G401 (cell line): Measurements from ENCODE around the gene TTYH1. TPM values are rescaled to one million over a fixed set of nuclear protein-coding genes. Genes with fewer than 3 reads are reported as not detected.
"Not testable (repeated sequence)": the region's sequence is repeated elsewhere in the genome, so short reads cannot be mapped to it uniquely, and the experiment has no call there.

Experiments used
- DNase-seq: peaks from one replicate; pipeline ENCODE4 v3.0.0-alpha.2; 2015; ENCODE audit warnings: low spot score
- in situ Hi-C: cut with HindIII; loops from 2 replicates; pipeline ENCODE4 v1.10.0; 2016; ENCODE audit warnings: low sequenced_read_pairs, mixed read lengths
- total RNA-seq: library from RNA; depleted of rRNA; stranded (reverse); fragments of >200 nt; shearing (Covaris generic); gene quantifications from 2 replicates; pipeline ENCODE4 v1.2.3, GENCODE V29; 2014

The TTYH1 gene
- total RNA-seq, 1 experiment from 2014 or later: 0.10 TPM

DNA sequence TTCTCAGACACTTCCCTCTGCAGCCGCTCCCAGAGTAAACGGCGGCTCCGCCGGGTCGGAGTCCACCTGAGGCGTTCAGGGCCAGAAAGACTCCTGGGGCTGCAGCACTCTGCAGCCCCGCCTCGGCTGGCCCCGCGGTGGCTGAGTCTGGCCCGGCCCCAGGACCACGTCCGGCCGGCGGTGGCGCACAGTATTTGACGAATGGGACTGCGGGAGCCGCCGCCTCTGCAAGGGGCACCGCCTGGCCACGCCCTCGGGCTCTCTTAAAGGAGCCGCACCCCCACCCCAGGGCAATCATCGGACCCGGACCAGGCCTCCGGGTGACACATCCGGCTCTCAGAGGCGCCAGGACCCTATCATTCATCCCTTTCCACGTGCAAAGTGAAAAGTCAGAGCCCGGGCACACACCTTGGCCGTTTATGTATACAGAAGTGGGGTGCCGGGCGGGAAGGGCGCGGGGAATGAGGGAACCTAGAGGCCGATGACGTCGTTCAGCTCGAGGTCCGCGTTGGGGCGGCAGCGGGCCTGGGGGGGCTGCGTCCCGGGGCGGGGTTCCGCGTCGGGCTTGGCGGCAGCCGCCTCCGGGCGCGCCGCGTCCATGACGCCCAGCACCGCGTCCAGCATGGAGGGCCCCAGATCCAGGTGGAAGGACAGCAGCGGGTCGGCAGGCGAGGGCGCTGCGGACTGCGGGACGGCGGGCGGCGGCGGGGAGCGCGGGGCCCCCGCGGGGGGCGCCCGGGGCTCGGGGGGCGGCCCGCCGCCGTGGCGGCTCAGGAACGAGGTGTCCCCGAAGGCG, 49.6 kb downstream of the TTYH1 start:
- DNase-seq: peak; percentile 88
- in situ Hi-C loops: no loop called here

DNA sequence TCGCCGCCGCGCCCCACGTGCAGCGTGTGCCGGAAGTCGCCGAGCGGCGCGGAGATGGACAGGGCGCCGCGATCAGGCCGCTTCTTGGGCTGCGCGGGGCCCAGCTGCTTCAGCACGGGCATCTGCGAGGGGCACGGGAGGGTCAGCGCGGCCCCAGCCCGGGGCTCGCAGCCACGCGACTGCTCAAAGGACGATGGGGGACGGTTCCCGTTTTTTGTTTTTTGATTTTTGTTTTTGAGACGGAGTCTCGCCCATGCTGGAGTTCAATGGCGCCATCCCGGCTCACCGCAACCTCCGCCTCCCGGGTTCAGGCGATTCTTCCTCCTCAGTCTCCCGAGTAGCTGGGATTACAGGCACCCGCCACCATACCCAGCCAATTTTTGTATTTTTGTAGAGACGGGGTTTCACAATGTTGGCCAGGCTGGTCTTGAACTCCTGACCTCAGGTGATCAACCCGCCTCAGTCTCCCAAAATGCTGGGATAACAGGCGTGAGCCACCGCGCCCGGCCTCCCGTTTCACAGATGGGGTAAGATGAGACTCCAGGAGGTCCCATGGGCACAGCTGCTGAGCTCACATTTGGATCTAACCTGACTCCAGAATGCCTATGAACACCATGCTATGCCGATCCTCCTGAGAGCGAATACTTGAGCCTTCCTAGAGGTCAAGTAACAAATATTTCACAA, 50.3 kb downstream of the TTYH1 start:
- no peak for DNase-seq
- in situ Hi-C loops: no loop called here

DNA sequence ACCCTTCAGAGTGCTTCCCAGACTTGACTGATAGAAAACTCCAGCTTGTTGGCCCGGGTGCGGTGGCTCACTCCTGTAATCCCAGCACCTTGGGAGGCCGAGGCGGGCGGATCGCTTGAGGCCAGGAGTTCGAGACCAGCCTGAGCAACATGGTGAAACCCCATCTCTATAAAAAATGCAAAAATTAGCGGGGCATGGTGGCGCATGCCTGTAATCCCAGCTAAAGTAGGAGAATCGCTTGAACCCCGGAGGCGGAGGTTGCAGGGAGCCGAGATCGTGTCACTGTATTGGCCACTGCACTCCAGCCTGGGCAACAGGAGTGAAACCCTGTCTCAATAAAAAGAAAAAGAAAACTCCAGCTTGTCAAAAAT, 50.8 kb downstream of the TTYH1 start:
- in situ Hi-C loops, DNase-seq: not testable (repeated sequence)

DNA sequence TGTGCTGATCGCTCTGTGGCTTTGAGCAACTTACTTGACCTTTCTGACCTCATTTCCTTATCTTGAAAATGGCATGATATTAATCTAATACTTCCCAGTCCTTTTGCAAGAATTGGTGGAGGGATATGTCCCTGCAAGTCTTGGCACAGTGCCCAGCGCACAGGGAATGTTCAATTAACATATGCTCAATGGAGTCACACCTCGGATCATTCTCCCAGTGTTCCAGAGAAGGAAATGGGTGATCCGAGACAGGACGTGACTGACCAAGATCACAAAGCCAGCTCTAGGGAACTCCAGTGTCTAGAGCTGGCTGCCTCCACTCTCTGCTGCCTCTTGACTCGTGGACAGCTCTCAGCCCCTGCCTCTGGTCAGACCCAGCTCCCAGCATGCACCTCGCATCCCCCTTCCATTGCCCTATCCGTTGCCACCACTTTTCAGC, 54.3 kb downstream of the TTYH1 start:
- no peak for DNase-seq
- in situ Hi-C loops: no loop called here

DNA sequence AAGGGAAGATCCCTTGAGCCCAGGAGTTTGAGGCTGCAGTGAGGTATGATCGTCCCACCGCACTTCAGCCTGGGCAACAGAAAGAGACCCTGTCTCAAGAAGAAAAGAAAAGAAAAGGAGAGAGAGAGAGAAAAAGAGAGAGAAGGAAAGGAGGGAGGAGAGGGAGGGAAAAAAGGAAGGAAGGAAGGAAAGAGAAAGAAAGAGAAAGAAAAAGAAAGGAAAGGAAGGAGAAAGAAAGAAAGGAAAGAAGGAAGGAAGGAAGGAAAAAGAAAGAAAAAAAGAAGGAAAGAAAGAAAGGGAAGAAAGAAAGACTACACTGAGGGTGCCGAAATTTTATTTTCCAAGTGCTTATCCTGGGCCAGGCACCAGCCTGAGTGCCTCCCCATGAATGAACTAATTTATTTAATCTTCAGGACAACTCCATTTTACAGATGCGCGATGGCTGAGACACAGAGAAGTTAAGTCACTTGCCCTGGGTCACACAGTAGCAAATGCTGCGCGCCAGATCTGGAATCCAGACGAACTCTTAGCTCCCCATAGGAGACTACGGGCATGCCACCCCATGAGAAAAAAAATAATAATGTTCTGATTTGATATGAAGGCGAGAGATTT, 55.1 kb downstream of the TTYH1 start:
- in situ Hi-C loops: no loop called here
- no peak for DNase-seq

DNA sequence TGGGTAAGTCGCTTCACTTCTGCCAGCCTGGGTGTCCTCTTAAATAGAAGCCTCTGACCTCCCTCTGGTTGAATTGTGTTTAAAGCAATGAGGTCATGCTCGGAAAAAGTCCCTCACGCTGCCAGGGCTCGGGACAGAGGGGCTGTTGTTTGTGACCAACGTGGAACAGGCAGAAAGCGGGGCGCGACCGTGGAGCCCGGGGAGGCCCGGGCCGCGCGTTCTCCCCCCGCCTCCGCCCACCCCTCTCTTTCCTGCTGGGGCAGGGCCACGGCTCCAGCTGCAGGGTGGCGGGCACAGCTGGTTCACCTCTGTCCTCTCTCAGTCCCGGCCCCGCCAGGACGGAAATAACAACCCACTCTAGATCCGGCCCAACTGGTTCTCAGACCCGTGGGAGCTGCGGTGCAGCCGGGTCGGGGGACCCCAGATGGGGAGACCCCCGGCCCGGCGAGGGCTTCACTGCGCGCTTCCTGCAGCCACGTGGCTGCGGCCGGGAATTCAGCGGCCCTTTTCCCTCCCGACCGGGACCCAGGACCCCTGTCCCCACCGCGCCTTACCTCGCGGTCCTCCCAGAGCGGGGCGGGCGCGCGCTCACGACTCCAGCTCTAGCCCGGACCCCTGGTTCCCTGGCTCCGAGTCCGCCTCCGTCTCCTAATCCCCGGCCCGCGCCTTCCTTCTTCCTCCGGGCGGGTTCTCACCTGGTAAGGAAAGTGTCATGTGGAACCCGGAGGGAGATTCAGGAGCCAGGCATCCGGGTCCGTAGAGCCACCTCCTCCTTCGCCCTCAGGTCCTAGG, 55.9 kb downstream of the TTYH1 start:
- no peak for DNase-seq
- in situ Hi-C loops: no loop called here

DNA sequence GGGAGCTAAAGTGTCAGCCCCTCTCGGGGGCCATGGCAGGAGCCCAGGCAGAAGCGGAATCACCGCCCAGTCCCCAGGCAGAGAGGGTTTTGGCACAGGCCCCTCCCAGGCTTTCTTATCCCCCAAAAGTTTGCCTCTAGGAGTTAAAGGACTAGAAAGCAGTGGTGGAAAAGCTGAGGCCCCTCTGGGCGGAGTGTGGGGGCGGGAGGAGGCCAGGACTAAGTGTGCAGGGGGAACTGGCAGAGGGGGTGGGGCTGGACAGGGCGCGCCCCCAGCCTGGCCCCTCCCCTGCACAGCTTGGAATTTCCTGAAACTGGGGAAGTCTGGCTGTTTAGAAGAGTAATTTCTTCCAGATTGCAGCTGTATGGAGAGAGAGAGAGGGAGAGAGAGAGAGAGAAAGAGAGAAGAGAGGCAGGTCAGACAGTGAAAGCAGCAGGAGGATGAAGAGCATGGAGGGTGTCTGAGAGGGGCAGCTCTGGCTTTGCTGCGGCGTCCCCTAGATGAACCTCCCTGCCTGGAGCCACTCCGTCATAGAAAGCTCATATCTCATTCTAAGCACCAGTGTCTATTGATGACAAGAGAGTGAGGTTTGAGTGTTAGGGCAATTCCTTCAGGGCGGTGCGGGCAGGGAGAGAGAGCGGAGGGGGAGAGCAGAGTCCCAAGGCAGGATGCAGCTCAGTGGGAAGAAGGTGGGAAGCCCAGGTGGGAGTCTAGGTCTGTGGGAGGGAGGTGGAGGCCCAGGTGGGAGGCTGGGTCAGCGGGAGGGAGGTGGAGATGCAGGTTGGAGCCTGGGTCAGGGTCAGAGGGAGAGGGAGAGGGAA, 58.0 kb downstream of the TTYH1 start, which contains the start of gene CDC42EP5:
TSS of gene CDC42EP5 (minus strand) at position 226 of the 821 bp plus-strand sequence. CDS start 7,749 bp downstream, outside the sequence.
- peak; percentile 30 for DNase-seq
- in situ Hi-C loops: no loop called here

DNA sequence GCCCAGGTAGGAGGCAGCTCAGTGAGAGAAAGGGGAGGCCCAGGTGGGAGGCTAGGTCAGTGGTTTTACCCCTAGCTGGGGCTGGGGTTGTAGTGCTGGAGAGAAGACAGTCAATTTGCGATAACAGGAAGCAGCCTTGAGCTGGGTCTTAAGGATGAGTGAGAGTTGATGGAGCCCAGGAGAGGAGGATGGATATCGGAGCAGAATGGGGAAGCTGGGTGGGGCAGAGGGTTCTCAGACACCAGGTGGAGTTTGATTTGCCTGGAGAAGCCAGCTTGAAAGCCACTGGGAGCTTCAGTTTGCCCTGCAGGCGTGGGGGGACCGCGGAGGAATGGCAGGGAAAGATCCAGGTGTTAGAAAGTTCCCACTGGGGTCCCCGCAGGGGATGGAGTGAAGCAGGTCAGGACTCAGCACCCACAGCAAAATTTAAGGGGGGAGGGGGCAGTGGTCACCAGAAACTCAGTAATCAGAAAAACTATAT, 58.7 kb downstream of the TTYH1 start:
- DNase-seq: no peak
- in situ Hi-C loops: no loop called here

DNA sequence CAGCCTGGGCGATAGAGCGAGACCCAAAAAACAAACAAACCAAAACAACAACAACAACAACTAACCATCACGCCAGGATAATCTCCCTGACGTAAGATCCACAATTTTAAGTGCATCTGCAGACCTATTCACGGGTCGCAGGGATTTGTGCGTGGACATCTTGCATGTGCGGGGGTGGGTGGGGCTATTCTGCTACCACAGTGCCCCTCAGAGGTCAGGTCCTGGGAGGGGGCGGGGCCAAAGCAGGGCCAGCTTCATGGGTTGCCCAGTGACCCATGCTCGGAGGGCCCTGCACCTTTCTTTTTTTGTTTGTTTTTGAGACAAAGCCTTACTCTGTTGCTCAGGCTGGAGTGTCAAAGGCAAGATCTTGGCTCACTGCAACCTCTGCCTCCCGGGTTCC, 60.4 kb downstream of the TTYH1 start:
- in situ Hi-C loops: no loop called here
- no peak for DNase-seq

DNA sequence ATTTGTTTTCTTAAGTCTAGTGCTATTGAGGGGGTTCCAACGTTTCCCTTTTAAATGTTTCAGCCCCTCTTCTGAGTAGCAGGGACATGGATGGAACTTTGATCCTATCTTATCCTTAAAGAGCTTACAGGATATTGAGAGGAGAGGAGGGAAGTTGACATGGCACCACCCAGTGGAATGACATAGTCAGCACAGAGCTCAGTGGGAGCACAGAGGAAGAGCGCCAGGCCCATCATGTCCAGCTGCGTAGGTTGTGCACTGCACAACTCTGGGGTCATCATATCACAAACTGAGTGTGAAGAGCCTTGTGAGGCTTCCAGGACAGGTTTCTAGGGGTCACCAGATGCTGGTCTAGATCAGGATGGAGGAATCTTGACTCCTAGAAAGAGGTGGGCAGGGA, 62.4 kb downstream of the TTYH1 start:
- in situ Hi-C loops: no loop called here
- DNase-seq: no peak

DNA sequence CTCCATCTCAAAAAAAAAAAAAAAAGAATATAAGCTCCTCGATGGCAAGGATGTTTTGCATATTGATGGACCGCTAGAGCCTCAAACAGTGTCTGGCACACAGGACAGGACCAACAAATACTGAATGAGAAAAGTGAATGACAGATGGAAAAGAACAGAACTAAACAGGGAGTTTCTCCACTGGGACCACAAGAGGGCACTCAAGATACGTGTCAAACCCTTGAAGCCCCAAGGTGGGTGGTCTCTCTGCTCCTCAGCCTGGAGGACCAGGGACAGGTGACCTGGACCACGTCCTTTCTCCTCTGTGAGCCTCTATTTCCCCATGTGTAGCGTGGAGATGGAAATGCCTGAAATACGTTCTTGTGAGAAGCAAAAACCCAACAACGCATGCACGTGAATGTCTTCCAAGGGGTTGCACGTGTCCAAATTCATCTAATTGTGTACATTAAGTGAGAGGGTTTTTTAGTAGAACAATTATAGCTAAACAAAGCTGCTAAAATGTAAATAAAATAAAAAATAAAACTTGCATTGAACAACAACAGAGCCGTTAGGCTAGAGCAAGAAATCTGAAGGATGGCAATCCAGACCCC, 63.5 kb downstream of the TTYH1 start:
- in situ Hi-C loops: no loop called here
- DNase-seq: peak; percentile 50

DNA sequence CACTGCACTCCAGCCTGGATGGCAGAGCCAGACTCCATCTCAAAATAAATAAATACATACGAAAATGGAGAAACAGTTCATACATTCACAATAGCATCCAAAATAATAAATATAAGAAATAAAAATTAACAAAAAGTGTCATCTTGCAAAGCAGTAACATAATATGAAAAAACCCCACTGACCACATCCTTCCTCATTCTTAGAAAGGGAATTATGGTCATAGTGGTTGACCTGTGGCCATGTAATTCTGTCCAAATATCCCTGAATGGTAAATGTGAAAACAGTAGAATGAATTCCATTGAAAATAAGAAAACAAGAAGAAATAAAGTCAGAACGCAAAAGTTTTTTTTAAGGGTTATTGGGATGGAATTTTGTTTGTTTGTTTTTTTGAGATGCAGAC, 64.8 kb downstream of the TTYH1 start:
- in situ Hi-C loops: no loop called here
- no peak for DNase-seq

DNA sequence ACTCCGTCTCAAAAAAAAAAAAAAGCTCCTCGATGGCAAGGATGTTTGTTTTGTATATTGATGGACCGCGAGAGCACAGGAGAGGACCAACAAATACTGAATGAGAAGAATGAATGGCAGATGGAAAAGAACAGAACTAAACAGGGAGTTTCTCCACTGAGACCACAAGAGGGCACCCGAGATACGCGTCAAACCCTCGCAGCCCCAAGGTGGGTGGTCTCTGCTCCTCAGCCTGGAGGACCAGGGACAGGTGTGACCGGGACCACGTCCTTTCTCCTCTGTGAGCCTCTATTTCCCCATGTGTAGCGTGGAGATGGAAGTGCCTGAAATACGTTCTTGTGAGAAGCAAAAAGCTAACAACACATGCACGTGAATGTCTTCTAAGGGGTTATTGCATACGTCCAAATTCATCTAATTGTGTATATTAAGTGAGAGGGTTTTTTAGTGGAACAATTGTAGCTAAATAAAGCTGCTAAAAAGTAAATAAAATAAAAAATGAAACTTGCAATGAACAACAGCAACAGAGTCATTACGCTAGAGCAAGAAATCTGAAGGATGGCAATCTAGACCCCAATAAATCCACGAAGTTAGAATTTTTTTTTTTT, 66.2 kb downstream of the TTYH1 start:
- in situ Hi-C loops: no loop called here
- peak; percentile 53 for DNase-seq

DNA sequence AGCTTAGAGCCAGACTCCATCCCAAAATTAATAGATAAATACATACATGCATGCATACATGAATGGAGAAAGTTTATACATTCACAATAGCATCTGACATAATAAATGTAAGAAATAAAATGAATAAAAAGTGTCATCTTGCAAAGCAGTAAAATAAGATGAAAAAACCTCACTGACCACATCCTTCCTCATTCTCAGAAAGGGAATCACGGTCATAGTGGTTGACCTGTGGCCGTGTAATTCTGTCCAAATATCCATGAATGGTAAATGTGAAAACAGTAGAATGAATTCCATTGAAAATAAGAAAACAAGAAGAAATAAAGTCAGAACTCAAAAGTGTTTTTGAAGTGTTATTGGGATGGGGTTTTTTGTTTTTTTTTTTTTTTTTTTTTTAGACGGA, 67.6 kb downstream of the TTYH1 start:
- no peak for DNase-seq
- in situ Hi-C loops: no loop called here

DNA sequence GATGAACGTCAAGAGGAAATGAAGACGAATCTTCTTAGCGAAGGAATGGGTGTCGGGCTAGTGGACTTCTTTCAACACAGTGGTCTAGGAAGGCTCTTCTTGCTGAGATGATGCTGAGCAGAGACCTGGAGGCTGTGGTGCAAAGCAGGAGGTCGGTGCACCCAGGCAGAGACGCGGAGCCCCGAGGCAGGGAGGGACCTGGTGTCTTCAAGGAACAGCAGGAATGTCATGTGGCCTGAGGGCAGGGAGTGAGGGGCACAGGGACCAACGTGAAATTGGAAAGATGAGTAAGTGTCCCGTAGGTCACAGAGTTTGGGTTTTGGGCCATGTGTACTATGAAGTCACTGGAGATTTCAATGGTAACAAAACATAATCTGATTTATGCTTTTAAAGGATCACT, 69.2 kb downstream of the TTYH1 start:
- in situ Hi-C loops: no loop called here
- DNase-seq: no peak

DNA sequence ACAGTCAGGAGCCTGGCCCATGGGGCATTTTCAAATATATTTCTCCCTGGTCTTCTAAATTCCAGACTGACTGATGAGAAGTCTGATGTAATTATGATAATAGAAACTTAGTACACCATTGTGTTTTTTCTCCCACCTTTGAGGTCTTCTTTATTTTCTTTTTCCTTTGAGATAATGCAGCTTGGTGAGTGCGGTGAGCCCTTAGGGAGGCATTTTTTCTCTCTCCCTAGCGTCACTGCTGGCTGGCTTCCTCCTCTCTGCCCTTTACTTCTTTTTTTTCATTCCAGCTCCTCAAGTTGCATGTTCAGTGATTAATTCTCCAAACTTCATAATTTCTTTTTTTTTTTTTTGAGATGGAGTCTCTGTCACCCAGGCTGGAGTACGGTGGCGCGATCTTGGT, 70.6 kb downstream of the TTYH1 start:
- no peak for DNase-seq
- in situ Hi-C loops: no loop called here
